NOMO-1 treated with DMSO at 0.1 percent for 48 hours (cell line): ENCODE data around the gene ATP2A2.
"Not testable (repeated sequence)": the region's sequence is repeated elsewhere in the genome, so short reads cannot be mapped to it uniquely, and the experiment has no call there.

Experiments
- DNase-seq: peaks from one replicate; lab custom pipeline; 2025; ENCODE audit not compliant: unreplicated experiment; lab: John Stamatoyannopoulos, UW

Gene ATP2A2

DNA sequence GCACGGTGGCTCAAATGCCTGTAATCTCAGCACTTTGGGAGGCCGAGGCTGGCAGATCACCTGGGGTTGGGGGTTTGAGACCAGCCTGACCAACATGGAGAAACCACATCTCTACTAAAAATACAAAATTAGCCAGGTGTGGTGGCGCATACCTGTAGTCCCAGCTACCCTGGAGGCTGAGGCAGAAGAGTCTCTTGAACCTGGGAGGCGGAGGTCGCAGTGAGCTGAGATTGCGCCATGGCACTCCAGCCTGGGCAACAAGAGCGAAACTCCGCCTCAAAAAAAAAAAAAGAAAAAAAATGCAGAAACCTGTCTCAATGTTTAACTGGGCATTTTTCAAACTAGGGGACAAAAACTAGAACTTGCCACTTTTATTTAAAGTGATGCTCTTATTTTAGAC, 59.2 kb downstream of the ATP2A2 start:
- DNase-seq, result not testable (repeated sequence)

DNA sequence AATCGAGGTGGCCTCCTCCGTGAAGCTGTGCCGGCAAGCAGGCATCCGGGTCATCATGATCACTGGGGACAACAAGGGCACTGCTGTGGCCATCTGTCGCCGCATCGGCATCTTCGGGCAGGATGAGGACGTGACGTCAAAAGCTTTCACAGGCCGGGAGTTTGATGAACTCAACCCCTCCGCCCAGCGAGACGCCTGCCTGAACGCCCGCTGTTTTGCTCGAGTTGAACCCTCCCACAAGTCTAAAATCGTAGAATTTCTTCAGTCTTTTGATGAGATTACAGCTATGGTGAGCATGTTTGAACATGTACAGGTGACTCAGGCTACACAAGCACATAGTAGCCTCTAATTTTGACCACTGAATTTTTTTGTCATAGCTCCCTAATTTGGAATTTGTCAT, 59.7 kb downstream of the ATP2A2 start:
- no peak for DNase-seq

DNA sequence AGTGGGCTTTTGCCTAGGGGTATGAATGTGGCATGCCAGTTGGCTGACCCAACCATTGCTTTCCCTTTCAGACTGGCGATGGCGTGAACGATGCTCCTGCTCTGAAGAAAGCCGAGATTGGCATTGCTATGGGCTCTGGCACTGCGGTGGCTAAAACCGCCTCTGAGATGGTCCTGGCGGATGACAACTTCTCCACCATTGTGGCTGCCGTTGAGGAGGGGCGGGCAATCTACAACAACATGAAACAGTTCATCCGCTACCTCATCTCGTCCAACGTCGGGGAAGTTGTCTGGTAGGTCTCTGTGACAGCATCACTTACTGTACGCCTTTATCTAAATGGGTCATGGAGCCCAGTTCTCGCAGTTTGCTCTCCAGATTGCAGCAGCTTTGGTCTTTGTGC, 61.1 kb downstream of the ATP2A2 start:
- no peak for DNase-seq

DNA sequence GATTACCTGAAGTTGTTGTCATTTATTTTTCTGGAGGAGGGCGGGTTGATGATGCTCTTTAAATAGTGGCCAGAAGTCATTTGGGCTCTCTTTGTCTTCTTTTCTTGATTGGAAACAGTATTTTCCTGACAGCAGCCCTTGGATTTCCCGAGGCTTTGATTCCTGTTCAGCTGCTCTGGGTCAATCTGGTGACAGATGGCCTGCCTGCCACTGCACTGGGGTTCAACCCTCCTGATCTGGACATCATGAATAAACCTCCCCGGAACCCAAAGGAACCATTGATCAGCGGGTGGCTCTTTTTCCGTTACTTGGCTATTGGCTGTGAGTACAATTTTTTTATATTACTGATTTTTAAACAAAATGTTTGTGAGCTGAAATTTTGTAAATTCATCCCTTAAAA, 62.1 kb downstream of the ATP2A2 start:
- DNase-seq, result no peak

DNA sequence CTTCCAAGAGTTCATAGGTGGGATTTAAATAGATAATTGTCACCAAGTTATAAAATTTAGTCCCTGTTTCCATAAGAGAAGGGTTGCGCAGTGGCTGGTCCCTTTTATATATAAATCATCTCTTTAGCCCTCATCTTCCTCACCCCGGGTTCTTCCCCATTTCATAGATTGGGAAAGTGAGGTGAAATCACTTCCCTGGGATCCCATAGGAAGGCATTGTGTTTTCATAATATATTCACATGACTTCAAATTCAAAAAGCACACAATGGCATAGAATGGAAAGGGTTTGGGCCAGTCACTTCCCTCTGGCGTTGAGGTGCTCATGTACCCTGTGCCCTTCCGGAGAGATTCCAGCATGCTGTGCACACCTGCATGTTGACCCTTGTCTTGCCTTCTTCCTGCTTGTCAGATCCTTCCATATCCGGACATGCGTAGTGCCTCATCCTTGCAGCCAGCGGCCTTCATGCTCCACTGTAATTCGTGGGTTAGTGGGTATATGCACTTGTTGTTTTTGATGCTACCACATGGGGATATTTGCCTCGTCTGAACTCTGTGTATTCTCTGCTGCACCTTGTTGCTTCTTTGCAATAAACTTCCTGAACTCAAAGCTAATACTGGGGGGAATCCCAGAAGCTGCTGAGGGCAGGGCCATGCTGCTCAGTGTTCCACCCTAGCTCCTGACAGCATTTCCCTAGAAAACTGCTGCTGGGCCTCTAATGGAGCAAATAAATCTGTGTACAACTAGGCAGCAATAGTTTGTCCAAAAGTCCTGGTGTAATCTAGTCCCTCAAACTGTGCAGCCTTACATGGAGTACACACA, 62.9 kb downstream of the ATP2A2 start:
- DNase-seq, result no peak

DNA sequence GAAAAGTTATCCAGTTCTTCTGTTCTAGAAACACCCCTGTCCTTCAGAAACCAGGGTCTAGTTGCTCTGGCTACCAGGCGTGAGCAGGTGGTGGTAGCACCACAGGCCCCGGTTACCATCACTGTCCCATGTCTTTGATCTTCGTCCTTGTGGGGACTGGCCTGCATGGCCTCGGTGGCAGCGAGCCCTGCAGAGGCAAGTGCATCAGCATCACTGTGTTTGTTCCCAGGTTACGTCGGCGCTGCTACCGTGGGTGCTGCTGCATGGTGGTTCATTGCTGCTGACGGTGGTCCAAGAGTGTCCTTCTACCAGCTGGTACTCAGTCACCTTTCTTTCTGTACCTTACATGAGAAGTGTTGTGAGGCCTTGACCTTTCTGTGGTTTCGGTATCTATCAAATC, 63.6 kb downstream of the ATP2A2 start:
- DNase-seq, result no peak

DNA sequence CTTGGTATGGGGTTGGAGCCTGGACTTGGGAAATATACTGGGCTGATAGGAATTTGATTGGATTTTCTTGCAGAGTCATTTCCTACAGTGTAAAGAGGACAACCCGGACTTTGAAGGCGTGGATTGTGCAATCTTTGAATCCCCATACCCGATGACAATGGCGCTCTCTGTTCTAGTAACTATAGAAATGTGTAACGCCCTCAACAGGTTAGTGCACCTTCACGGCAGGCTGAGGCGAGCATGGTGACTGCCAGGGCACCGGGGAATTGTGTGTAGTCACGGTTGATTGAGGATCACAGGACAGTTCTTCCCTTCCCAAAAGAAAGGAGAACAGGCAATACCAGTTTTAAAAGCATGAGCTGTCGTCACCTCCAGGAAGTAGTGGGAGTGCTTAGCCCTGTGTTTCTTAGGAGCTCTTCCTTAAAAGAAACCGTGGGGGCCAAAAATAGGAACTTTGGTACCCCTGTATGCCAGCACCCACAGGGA, 64.2 kb downstream of the ATP2A2 start:
- no peak for DNase-seq

DNA sequence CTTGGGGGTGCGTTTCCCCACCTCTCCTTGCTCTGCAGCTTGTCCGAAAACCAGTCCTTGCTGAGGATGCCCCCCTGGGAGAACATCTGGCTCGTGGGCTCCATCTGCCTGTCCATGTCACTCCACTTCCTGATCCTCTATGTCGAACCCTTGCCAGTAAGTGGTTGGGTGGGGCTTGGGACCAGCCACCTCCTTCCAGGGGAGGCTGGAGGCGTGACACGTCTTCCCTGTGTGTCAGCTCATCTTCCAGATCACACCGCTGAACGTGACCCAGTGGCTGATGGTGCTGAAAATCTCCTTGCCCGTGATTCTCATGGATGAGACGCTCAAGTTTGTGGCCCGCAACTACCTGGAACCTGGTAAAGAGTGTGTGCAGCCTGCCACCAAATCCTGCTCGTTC, 64.9 kb downstream of the ATP2A2 start:
- DNase-seq, result no peak

DNA sequence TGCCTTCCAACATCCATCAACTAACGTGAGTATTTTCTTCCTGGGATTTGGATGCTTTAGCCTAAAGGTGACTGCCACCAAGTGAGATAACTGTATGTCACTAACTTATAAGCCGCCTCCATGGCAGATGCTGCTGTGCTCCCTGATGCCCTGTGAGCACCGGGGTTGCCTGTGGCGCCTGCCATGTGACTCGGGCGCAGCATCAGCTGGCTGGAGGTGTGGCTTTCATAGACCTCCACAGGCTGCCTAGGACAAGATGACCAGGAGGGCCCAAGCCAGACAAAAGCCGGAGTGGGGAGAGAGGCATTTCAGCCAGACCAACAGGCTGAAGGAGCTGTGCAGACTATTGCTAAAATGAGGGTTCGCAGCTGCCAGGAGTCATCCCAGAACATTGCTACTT, 66.7 kb downstream of the ATP2A2 start:
- no peak for DNase-seq

DNA sequence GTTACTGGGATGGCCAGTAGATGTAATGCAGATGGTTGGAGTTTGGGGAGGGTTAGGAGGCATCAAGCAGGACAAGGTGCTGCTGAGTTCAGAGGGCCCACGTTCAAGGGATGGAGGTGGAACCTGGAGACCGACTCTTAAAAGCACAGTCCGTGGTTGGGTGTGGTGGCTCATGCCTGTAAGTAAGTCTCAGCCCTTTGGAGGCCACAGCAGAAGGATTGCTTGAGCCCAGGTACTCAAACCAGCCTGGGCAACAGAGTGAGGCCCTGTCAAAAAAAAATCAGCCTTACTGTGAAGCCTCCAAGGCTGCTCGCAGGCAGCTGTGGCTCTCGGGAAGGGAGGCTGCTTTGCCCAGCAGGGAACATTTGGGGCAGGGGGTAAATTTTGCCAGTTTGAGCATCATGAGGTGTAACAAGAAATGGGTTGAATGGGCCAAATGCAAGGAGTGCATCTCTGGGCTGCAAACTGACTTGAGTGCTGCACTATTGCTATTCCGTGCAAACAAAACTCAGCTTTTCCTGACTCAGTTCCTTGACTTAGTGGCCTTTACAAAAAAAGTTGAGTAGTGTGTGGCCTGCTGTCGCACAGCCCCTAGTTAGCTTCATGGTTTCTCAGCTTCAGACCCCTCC, 67.5 kb downstream of the ATP2A2 start:
- DNase-seq, result no peak

DNA sequence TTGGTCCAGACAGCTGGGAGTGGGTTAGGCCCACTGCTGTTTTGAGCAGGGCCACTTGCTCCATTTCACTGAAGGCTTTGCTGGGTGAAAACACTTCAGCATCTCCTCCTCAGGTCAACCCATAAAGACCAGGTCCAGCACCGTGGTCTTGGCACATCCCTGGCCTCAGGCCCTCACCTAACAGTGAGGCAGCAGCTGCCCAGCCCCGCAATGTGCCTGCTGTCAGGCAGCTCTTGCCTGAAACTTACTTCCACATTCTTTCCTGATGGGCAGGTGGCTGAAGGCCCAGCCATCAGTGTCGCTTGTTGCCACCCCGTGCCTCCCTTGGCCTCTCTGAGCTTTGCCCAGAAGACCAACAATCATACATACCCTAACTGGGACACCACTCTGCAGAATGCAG, 68.0 kb downstream of the ATP2A2 start:
- DNase-seq, result no peak

DNA sequence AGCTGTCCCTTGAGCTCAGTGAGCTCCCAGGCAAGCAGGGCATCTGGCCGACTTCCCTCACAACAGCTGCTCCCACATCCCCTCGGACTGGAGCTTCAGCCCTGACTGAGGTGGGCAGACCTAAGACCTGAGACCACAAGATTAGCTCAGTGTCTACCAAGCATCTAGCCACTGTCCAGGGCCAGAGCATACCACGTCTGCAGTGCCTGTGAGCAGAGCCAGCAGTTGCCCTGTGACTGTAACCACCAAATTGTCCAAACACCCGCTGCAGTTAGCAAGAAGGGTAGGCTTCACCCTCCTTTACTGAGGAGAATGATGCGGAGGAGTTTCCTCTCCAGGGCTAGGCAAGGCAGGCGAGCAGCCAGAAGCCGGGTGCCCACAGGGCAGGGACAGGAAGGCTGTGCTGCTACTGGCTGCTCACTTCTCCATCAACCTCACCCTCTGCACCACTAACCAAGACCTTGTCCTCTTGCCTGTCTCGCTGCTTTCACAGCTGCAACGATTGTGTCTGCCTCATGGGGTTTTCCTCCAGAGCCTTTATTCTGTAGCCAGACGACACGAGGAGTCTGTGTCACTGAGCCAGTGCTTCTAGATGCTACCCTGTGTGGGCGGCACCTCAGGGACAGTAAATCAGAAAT, 68.6 kb downstream of the ATP2A2 start:
- no peak for DNase-seq

DNA sequence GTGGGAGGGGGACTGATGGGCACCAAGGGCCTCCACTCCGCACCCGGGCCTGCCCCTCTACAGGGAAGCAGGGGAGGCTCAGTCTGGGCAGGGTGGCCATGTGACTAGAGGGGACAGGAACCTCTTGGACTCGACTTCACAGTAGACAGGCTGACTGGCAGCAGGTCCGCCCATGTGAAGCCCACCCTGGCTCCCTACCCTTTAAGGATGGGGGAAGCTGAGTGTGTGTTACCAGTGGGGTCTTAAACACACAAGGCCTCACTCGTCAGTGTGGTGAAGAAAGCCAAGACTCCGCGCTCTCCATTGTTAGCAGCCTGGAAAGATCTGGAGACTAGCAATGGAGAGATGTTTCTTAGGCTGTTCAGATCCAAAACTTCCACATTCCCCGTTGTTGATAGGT, 70.1 kb downstream of the ATP2A2 start:
- no peak for DNase-seq

DNA sequence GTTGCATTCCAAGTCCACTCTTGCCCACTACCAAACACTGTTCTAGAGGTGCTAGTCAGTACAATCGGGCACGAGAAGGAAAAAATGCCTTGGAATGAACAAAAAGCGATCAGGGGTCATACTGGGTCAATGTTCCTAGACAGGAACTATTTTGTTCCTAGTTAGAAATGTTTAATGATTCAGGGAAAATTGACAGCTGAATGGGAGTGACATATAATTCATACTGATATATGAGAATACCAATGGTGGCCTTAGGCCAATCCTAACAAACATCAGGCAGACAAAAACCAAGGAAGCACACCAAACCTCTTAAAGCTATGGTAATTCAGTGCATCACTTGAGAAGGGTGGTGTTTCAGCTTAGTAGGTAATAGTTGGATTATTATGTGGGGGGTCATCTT, 71.4 kb downstream of the ATP2A2 start:
- DNase-seq, result no peak

DNA sequence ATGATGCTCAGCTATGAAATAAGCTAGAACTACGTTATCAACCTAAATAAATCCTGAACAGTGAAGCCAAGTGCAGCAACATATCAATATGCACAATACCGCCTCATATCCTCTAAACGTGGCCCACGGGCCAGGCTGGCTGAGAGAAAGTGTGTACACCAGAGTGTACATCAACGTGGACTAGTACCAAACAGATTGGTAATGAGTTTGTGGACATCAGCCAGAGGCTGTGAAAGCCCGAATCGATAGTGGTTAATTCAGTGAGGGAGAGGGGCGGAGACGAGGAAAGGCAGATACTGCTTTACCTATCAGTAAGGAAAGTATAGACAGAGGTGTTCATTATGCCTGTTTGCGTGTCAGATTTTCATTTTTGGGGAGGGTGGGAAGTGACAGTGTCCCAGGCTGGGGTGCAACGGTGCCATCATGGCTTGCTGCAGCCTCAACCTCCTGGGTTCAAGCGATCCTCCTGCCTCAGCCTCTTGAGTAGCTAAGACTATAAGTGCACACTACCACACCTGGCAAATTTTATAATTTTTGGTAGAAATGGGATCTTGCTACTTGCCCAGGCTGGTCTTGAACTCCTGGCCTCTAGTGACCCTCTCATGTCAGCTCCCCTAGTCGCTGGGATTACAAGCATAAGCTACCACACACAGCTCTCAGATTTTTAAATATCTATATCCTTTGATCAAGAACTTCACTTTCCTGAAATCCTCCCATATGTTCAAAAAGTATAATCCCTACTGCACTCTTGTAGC, 72.3 kb downstream of the ATP2A2 start:
- DNase-seq, result no peak

DNA sequence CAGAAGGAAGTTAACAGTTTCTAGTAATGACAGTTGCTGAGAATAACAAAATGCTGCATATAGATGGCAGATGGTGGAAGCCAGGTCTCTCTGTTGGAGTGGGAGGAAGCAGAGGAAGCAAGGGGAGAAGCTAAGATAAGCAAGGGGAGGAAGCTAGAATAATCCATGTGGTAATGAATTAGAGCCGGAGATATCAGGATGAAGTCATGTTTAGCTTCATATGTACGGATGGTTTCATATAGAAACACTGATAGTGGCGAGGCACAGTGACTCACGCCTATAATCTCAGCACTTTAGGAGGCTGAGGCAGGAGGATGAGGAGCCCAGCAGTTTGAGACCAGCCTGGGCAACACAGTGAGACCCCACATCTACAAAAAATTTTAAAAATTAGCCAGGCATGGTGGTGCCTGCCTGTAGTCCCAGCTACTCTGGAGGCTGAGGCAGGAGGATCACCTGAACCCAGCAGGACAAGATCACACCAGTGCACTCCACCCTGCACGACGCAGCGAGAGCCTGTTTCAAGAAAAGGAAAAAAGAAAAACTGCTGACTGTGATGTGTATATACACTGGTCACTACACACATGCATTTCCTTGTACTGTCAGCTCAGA, 73.2 kb downstream of the ATP2A2 start:
- no peak for DNase-seq

DNA sequence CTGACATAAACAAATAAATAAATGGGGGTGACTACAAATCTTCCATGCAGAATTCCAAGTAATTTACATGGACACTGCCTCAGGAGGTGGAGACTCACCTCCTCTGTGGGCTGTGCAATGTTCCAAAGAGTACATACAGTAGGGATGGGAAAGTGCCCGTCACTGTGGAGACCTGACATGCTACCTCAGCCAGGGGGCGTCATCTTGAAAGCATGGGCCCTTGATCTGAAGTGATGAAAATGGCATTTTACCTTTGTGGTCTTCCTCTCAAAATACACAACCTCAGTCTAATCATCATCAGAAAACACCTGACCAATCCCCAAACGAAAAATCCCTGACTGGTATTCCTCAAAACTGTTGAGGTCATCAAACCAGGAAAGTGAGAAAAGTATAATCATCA, 74.0 kb downstream of the ATP2A2 start:
- DNase-seq, result no peak

DNA sequence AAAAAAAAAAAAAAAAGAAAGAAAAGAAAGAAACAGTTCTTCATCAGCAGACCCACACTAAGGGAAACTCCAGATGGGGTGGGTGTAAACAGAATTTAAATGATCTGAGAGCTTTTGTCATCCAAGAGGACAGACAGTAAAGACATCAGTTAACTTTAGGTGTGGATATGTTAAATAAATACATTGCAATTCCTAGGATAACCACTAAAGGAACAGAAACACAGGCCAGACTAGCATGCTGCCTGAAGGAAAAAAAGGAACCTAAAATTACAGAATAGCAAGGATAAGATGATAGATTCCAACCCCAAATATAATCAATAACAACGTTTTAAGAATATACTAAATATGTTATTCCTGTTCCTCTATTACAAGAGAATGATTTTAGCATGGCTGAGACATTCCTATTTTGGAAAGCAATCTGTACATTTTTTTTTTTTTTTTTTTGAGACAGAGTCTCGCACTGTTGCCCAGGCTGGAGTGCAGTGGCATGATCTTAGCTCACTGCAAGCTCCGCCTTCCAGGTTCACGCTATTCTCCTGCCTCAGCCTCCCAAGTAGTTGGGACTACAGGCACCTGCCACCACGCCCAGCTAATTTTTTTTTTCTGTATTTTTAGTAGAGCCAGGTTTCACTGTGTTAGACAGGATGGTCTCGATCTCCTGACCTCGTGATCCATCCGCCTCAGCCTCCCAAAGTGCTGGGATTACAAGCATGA, 77.5 kb downstream of the ATP2A2 start:
- DNase-seq, result not testable (repeated sequence)

DNA sequence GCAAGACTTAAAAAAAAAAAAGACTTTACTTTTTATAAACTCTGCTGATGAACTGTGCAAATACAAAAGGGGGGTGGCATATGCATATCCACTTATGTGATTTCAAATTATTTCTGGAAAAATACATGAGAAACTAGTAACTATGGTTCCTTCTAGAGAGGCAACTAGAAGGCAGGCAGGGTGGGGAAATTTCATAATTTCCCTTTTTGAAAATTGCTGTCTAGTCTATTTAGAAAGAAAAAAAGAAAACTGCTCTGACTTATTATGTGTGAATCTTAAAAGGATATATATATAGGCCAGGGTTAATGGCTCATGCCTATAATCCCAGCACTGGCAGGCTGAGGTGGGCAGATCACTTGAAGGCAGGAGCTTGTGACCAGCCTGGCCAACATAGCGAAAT, 80.2 kb downstream of the ATP2A2 start:
- peak; percentile 25 for DNase-seq
